Heart left ventricle (tissue), 13 donors: ENCODE results near the gene SGIP1.

Experiments used
- POLR2A ChIP-seq, 2 donors: fragments of 450-650 bp; IDR thresholded peaks; one replicate each; pipeline ENCODE4 v1.6.1; 2017; ENCODE audit warnings: antibody characterized with exemption in 2 of 2, mild to moderate bottlenecking in 2 of 2, moderate library complexity in 2 of 2
- TF ChIP-seq, protein P1 (sequence below), 12 donors: fragments of 200-600 bp; sonication (generic) in 4 of 12; IDR thresholded peaks; one replicate each; pipeline versions ENCODE4 v1.5.0 to v1.8.0; 2018 to 2022; ENCODE audit warnings: antibody characterized with exemption in 12 of 12, mild to moderate bottlenecking in 5 of 12
- donor health status: ischemic (EF 13 %, LVEDD 7.1; RV severe dilation, severe dysfunction).
- donor health status: DM: no; HTN: yes; CAD: no.
- donor health status: DM: no; HTN: no; CAD: no.
- donor health status: ischemic (EF 25% LVEDD 6.9; RV normal size, moderate dysfunction).
- donor health status: ischemic (EF 25% LVEDD 5.7; RV mildly dilated, moderate dysfunction).
- donor health status: ischemic (EF 35%, LVEDD 5.7; RV mildly dilated, moderate dysfunction).
- donor health status: nonischemic (EF 11% LVEDD 7.7; RV severe dilation, severe dysfunction).
- donor health status: DM: yes; HTN: yes; CAD: no.
- donor health status: PGD.
- donor health status: ischemic (EF 29% LVEDD 5.4; RV normal size, mild dysfunction).
- donor health status: nonischemic (EF 23%, LVEDD 6.1; RV moderate dilation, normal function).

DNA sequence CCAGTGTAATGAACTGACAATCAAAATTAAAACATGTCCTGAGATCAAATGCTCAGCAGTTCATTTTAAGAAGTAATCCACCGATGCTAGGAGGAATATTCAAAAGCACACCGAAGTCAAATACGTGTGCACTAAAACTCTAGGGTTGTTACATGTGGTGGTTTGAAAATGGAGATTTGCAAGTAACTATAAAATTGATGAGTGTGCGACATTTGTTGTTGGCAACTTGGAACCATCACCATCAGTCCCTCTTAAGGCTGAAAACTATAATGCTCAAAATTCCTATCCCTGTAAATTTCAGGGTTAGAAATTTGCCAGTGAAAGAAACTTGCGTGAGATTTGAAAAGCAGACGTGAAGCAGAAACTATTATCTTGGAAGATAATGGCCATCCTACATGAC lies 13.3 kb upstream of the SGIP1 start:
- TF ChIP-seq, protein P1, sequence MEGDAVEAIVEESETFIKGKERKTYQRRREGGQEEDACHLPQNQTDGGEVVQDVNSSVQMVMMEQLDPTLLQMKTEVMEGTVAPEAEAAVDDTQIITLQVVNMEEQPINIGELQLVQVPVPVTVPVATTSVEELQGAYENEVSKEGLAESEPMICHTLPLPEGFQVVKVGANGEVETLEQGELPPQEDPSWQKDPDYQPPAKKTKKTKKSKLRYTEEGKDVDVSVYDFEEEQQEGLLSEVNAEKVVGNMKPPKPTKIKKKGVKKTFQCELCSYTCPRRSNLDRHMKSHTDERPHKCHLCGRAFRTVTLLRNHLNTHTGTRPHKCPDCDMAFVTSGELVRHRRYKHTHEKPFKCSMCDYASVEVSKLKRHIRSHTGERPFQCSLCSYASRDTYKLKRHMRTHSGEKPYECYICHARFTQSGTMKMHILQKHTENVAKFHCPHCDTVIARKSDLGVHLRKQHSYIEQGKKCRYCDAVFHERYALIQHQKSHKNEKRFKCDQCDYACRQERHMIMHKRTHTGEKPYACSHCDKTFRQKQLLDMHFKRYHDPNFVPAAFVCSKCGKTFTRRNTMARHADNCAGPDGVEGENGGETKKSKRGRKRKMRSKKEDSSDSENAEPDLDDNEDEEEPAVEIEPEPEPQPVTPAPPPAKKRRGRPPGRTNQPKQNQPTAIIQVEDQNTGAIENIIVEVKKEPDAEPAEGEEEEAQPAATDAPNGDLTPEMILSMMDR (IDR thresholded peaks at IDR 0.05) = no peak
- TF ChIP-seq POLR2A (IDR thresholded peaks at IDR 0.05) = no peak
